Measurements from ENCODE around the gene DLG5. TPM values are rescaled to one million over a fixed set of nuclear protein-coding genes. Genes with fewer than 3 reads are reported as not detected.

The DLG5 gene
- total and polyA plus RNA-seq, 4 donors: 1.2 to 7.1 (median 4.6) TPM

DNA sequence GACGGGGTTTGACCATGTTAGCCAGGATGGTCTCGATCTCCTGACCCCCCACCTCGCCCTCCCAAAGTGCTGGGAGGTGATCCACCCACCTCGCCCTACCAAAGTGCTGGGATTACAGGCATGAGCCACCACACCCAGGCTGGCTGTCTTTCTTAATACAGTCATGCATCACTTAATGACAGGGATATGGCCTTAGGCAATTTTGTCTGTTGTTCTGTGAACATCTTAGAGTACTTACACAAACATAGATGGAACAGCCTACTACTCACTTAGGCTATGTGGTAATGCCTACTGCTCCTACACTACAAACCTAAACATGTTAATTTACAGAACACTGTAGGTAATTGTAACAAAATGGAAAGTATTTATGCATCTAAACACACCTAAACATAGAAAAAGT lies 182.3 kb downstream of the DLG5 start:
- TF ChIP-seq, protein P1, sequence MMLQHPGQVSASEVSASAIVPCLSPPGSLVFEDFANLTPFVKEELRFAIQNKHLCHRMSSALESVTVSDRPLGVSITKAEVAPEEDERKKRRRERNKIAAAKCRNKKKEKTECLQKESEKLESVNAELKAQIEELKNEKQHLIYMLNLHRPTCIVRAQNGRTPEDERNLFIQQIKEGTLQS (IDR thresholded peaks at IDR 0.05): no peak
- TF ChIP-seq GABPA (IDR thresholded peaks at IDR 0.05 in 1 of 2, conservative IDR thresholded peaks at IDR 0.05 in 1 of 2) (no peak), EGR1 (IDR thresholded peaks at IDR 0.05; ENCODE audit: low read depth in 2 of 2) (no peak)
- TF ChIP-seq, protein P2, sequence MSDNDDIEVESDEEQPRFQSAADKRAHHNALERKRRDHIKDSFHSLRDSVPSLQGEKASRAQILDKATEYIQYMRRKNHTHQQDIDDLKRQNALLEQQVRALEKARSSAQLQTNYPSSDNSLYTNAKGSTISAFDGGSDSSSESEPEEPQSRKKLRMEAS (IDR thresholded peaks at IDR 0.05): no peak
- Histone ChIP-seq H3K27ac (ENCODE audit: low read depth in 1 of 2, low read length in 2 of 2) (no peak overlapping the region), H3K36me3 (ENCODE audit: control insufficient read depth in 4 of 4, insufficient read depth in 3 of 4, low read depth in 1 of 4, low read length in 3 of 4) (no peaks in the 10 kb centered on the region), H3K9me3 (ENCODE audit: control insufficient read depth in 4 of 4, low read length in 3 of 4) (no peaks in the 10 kb centered on the region), H3K9ac (ENCODE audit: low read depth in 1 of 2, low read length in 2 of 2) (no peak overlapping the region), H3K4me1 (ENCODE audit: control insufficient read depth in 4 of 4, insufficient read depth in 4 of 4, low read length in 3 of 4) (no peaks in the 10 kb centered on the region), H3K27me3 (ENCODE audit: control insufficient read depth in 4 of 4, insufficient read depth in 4 of 4, low read length in 3 of 4) (no peaks in the 10 kb centered on the region), H3K4me3 (ENCODE audit: low read depth in 1 of 3, low read length in 3 of 3) (no peak overlapping the region)
- WGBS: 90% methylated on average over 4 of the region's 4 CpGs
- DNase-seq (ENCODE audit: low spot score): no peak

DNA sequence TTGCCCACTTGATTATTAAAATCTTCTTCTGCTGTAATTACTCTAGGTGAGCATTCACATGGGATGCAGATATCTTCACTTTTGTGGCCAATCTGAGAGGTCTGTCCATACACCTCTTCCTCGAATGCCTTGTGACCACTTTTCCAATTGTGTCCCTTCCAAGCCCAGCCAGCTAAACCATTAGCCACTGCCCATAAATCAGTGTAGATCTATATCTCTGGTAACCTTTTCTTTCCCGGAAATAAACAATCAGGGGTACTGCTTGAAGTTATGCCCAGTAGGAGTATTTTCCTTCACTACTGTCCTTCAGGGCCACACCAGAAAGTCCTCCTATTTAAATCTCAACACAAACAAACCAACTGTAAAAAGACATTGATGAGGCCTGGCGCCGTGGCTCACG lies 184.4 kb downstream of the DLG5 start:
- no peaks in the 10 kb centered on the region for H3K9me3 ChIP-seq (ENCODE audit: control insufficient read depth in 4 of 4, low read length in 3 of 4)
- 93% methylated on average over 5 of the region's 5 CpGs for WGBS
- no peaks in the 10 kb centered on the region for H3K27me3 ChIP-seq (ENCODE audit: control insufficient read depth in 4 of 4, insufficient read depth in 4 of 4, low read length in 3 of 4)
- H3K27ac ChIP-seq (ENCODE audit: low read depth in 1 of 2, low read length in 2 of 2): no peak overlapping the region
- no peak overlapping the region for H3K9ac ChIP-seq (ENCODE audit: low read depth in 1 of 2, low read length in 2 of 2)
- H3K4me3 ChIP-seq (ENCODE audit: low read depth in 1 of 3, low read length in 3 of 3): no peak overlapping the region
- no peak for DNase-seq (ENCODE audit: low spot score)
- H3K36me3 ChIP-seq (ENCODE audit: control insufficient read depth in 4 of 4, insufficient read depth in 3 of 4, low read depth in 1 of 4, low read length in 3 of 4): no peaks in the 10 kb centered on the region
- no peaks in the 10 kb centered on the region for H3K4me1 ChIP-seq (ENCODE audit: control insufficient read depth in 4 of 4, insufficient read depth in 4 of 4, low read length in 3 of 4)
- TF ChIP-seq, protein P3, sequence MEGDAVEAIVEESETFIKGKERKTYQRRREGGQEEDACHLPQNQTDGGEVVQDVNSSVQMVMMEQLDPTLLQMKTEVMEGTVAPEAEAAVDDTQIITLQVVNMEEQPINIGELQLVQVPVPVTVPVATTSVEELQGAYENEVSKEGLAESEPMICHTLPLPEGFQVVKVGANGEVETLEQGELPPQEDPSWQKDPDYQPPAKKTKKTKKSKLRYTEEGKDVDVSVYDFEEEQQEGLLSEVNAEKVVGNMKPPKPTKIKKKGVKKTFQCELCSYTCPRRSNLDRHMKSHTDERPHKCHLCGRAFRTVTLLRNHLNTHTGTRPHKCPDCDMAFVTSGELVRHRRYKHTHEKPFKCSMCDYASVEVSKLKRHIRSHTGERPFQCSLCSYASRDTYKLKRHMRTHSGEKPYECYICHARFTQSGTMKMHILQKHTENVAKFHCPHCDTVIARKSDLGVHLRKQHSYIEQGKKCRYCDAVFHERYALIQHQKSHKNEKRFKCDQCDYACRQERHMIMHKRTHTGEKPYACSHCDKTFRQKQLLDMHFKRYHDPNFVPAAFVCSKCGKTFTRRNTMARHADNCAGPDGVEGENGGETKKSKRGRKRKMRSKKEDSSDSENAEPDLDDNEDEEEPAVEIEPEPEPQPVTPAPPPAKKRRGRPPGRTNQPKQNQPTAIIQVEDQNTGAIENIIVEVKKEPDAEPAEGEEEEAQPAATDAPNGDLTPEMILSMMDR (IDR thresholded peaks at IDR 0.05; ENCODE audit: low read depth, low read length, missing input control): no peak
- TF ChIP-seq FOXA2 (IDR thresholded peaks at IDR 0.05) (no peak), JUND (IDR thresholded peaks at IDR 0.05) (no peak), SP1 (IDR thresholded peaks at IDR 0.05) (no peak), EGR1 (IDR thresholded peaks at IDR 0.05; ENCODE audit: low read depth in 2 of 2) (no peak), RXRA (IDR thresholded peaks at IDR 0.05) (no peak), HNF4A (conservative IDR thresholded peaks at IDR 0.05) (no peak), YY1 (IDR thresholded peaks at IDR 0.05) (no peak), FOXA1 (IDR thresholded peaks at IDR 0.05) (no peak), RAD21 (IDR thresholded peaks at IDR 0.05) (no peak), TAF1 (conservative IDR thresholded peaks at IDR 0.05) (no peak), GABPA (IDR thresholded peaks at IDR 0.05 in 1 of 2, conservative IDR thresholded peaks at IDR 0.05 in 1 of 2) (no peak), ZBTB33 (IDR thresholded peaks at IDR 0.05) (no peak), NR2F2 (IDR thresholded peaks at IDR 0.05) (no peak)
- TF ChIP-seq, protein P2 (IDR thresholded peaks at IDR 0.05): no peak
- TF ChIP-seq, protein P4, sequence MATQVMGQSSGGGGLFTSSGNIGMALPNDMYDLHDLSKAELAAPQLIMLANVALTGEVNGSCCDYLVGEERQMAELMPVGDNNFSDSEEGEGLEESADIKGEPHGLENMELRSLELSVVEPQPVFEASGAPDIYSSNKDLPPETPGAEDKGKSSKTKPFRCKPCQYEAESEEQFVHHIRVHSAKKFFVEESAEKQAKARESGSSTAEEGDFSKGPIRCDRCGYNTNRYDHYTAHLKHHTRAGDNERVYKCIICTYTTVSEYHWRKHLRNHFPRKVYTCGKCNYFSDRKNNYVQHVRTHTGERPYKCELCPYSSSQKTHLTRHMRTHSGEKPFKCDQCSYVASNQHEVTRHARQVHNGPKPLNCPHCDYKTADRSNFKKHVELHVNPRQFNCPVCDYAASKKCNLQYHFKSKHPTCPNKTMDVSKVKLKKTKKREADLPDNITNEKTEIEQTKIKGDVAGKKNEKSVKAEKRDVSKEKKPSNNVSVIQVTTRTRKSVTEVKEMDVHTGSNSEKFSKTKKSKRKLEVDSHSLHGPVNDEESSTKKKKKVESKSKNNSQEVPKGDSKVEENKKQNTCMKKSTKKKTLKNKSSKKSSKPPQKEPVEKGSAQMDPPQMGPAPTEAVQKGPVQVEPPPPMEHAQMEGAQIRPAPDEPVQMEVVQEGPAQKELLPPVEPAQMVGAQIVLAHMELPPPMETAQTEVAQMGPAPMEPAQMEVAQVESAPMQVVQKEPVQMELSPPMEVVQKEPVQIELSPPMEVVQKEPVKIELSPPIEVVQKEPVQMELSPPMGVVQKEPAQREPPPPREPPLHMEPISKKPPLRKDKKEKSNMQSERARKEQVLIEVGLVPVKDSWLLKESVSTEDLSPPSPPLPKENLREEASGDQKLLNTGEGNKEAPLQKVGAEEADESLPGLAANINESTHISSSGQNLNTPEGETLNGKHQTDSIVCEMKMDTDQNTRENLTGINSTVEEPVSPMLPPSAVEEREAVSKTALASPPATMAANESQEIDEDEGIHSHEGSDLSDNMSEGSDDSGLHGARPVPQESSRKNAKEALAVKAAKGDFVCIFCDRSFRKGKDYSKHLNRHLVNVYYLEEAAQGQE (IDR thresholded peaks at IDR 0.05): no peak
- TF ChIP-seq, protein P1 (IDR thresholded peaks at IDR 0.05): no peak
